Osteoblast (primary cell): ENCODE data around the gene PSMA6. TPM values are rescaled to one million over a fixed set of nuclear protein-coding genes. Genes with fewer than 3 reads are reported as not detected.

Experiments
- DNase-seq: peaks from one replicate; pipeline ENCODE4 v3.0.0; 2011; ENCODE audit warnings: low spot score, mixed read lengths; ENCODE audit not compliant: insufficient read length; ENCODE audit errors: missing footprints
- H2AFZ ChIP-seq: 2 replicates; pipeline ENCODE4 v1.6.0; 2011; ENCODE audit warnings: mild to moderate bottlenecking, low read length
- H3K27ac ChIP-seq: 2 replicates; pipeline ENCODE4 v1.5.1; 2011; ENCODE audit warnings: mild to moderate bottlenecking, low read depth, low read length, moderate library complexity
- H3K27me3 ChIP-seq: 2 replicates; pipeline ENCODE4 v1.6.0; 2012; ENCODE audit warnings: mild to moderate bottlenecking, control low read depth, inconsistent platforms, low read length, moderate library complexity; ENCODE audit not compliant: insufficient read depth
- H3K36me3 ChIP-seq: 2 replicates; pipeline ENCODE4 v1.5.1; 2011; ENCODE audit warnings: mild to moderate bottlenecking, low read length, control low read depth, moderate library complexity; ENCODE audit not compliant: insufficient read depth
- H3K4me1 ChIP-seq: 2 replicates; pipeline ENCODE4 v1.5.1; 2011; ENCODE audit warnings: mild to moderate bottlenecking, low read length, control low read depth, moderate library complexity; ENCODE audit not compliant: insufficient read depth
- H3K4me2 ChIP-seq: 2 replicates; pipeline ENCODE4 v1.6.0; 2011; ENCODE audit warnings: mild to moderate bottlenecking, low read length; ENCODE audit not compliant: insufficient read depth
- H3K4me3 ChIP-seq: fragments of 200-600 bp; sonication (generic); 3 replicates; pipeline ENCODE4 v1.5.1; 2012; ENCODE audit warnings: mild to moderate bottlenecking, low read length, inconsistent platforms; ENCODE audit not compliant: insufficient read depth
- H3K79me2 ChIP-seq: 2 replicates; pipeline ENCODE4 v1.6.0; 2012; ENCODE audit warnings: mild to moderate bottlenecking, low read length, control low read depth, inconsistent platforms; ENCODE audit not compliant: insufficient read depth
- H3K9me3 ChIP-seq: 2 replicates; pipeline ENCODE4 v1.5.1; 2011; ENCODE audit warnings: low read depth, low read length, control low read depth
- H4K20me1 ChIP-seq: 2 replicates; pipeline ENCODE4 v1.6.0; 2012; ENCODE audit warnings: mild to moderate bottlenecking, low read length, control low read depth; ENCODE audit not compliant: insufficient read depth
- CTCF ChIP-seq: IDR thresholded peaks from 2 replicates; pipeline ENCODE4 v1.5.1; 2011; ENCODE audit warnings: mild to moderate bottlenecking, low read depth, low read length, moderate library complexity; ENCODE audit errors: extremely low read depth
- total RNA-seq: library from RNA; depleted of rRNA; stranded (reverse); fragments of >200 nt; gene quantifications from 2 replicates; pipeline ENCODE4 v1.2.3, GENCODE V29; 2012

Gene PSMA6
- total RNA-seq, 1 donor, result 170 TPM

- H3K27me3 ChIP-seq, result no peaks in the 10 kb centered on the region
- no peak overlapping the region for H2AFZ ChIP-seq
- H3K9me3 ChIP-seq, result no peaks in the 10 kb centered on the region
- H3K4me2 ChIP-seq, result no peak overlapping the region
- H3K79me2 ChIP-seq, result peaks cover 96% of the 10 kb centered on the region
- H4K20me1 ChIP-seq, result peaks cover 54% of the 10 kb centered on the region
- H3K27ac ChIP-seq, result no peak overlapping the region
- H3K36me3 ChIP-seq, result peaks cover 4% of the 10 kb centered on the region
- peaks cover 3% of the 10 kb centered on the region for H3K4me1 ChIP-seq
- DNase-seq, result no peak
- TF ChIP-seq CTCF, result no peak
- H3K4me3 ChIP-seq, result no peak overlapping the region
Observed at GRCh38 chr14:35303149-35303935, 11.2 kb downstream of the PSMA6 start.

GRCh38 chr14:35304812-35305462, 12.8 kb downstream of the PSMA6 start:
- H2AFZ ChIP-seq, result no peak overlapping the region
- TF ChIP-seq CTCF, result no peak
- H3K27me3 ChIP-seq, result no peaks in the 10 kb centered on the region
- H4K20me1 ChIP-seq, result peaks cover 46% of the 10 kb centered on the region
- DNase-seq, result no peak
- H3K36me3 ChIP-seq, result peaks cover 15% of the 10 kb centered on the region
- H3K4me3 ChIP-seq, result no peak overlapping the region
- H3K4me2 ChIP-seq, result no peak overlapping the region
- H3K9me3 ChIP-seq, result no peaks in the 10 kb centered on the region
- no peaks in the 10 kb centered on the region for H3K4me1 ChIP-seq
- H3K79me2 ChIP-seq, result peaks cover 83% of the 10 kb centered on the region
- H3K27ac ChIP-seq, result no peak overlapping the region

- no peak for TF ChIP-seq CTCF
- Histone ChIP-seq H3K4me3 (no peak overlapping the region), H2AFZ (no peak overlapping the region), H3K36me3 (peaks cover 21% of the 10 kb centered on the region), H3K79me2 (peaks cover 77% of the 10 kb centered on the region), H3K27ac (no peak overlapping the region), H3K4me2 (no peak overlapping the region), H3K27me3 (no peaks in the 10 kb centered on the region), H4K20me1 (peaks cover 39% of the 10 kb centered on the region), H3K4me1 (no peaks in the 10 kb centered on the region), H3K9me3 (no peaks in the 10 kb centered on the region)
- DNase-seq, result no peak
Observed at GRCh38 chr14:35305633-35306032, 13.5 kb downstream of the PSMA6 start.

GRCh38 chr14:35306114-35306513, 13.9 kb downstream of the PSMA6 start:
- Histone ChIP-seq H3K79me2 (peaks cover 72% of the 10 kb centered on the region), H3K36me3 (peaks cover 23% of the 10 kb centered on the region), H3K4me2 (no peak overlapping the region), H3K4me3 (no peak overlapping the region), H2AFZ (no peak overlapping the region), H3K27me3 (no peaks in the 10 kb centered on the region), H3K4me1 (no peaks in the 10 kb centered on the region), H4K20me1 (peaks cover 36% of the 10 kb centered on the region), H3K27ac (no peak overlapping the region), H3K9me3 (no peaks in the 10 kb centered on the region)
- no peak for DNase-seq
- TF ChIP-seq CTCF, result no peak
